Fibroblast of villous mesenchyme (primary cell): ENCODE data around the gene TADA1. TPM values are rescaled to one million over a fixed set of nuclear protein-coding genes. Genes with fewer than 3 reads are reported as not detected.

Source experiments
- DNase-seq: peaks from one replicate; pipeline ENCODE4 v3.0.0-alpha.2; 2010; ENCODE audit warnings: low read depth
- H3K4me3 ChIP-seq: 2 replicates; pipeline ENCODE4 v1.5.1; 2011; ENCODE audit warnings: low read depth, mild to moderate bottlenecking, low read length
- CTCF ChIP-seq: IDR thresholded peaks from 2 replicates; pipeline ENCODE4 v1.5.1; 2012; ENCODE audit warnings: low read depth, mild to moderate bottlenecking, low read length; ENCODE audit not compliant: insufficient read depth
- total RNA-seq: library from RNA; depleted of rRNA; stranded (reverse); fragments of >200 nt; gene quantifications from 2 replicates; pipeline ENCODE4 v1.2.3, GENCODE V29; 2012

The TADA1 gene
- total RNA-seq, 1 donor, result 16.0 TPM

GRCh38 chr1:166906647-166907046 lies 30.6 kb upstream of the TADA1 start:
- H3K4me3 ChIP-seq, result no peak overlapping the region
- TF ChIP-seq CTCF, result no peak
- DNase-seq, result no peak

- TF ChIP-seq CTCF, result no peak
These were observed 29.8 kb upstream of the TADA1 start for GRCh38 chr1:166905900-166906299.

GRCh38 chr1:166905136-166905535 lies 29.1 kb upstream of the TADA1 start:
- peak; percentile 48 for DNase-seq
- no peak for TF ChIP-seq CTCF
- no peak overlapping the region for H3K4me3 ChIP-seq

More at GRCh38 chr1:166905900-166906299, 29.8 kb upstream of the TADA1 start:
- no peak overlapping the region for H3K4me3 ChIP-seq
- DNase-seq, result peak; percentile 60

GRCh38 chr1:166903232-166903631 lies 27.2 kb upstream of the TADA1 start:
- no peak for DNase-seq

GRCh38 chr1:166902279-166902678 lies 26.2 kb upstream of the TADA1 start:
- no peak overlapping the region for H3K4me3 ChIP-seq
- no peak for TF ChIP-seq CTCF
- DNase-seq, result no peak

More at GRCh38 chr1:166903232-166903631, 27.2 kb upstream of the TADA1 start:
- H3K4me3 ChIP-seq, result no peak overlapping the region
- no peak for TF ChIP-seq CTCF

GRCh38 chr1:166900987-166901386 lies 24.9 kb upstream of the TADA1 start:
- no peak for DNase-seq
- TF ChIP-seq CTCF, result no peak
- H3K4me3 ChIP-seq, result no peak overlapping the region

- DNase-seq, result no peak
- no peak for TF ChIP-seq CTCF
These were observed 23.7 kb upstream of the TADA1 start for GRCh38 chr1:166899769-166900168.

More at GRCh38 chr1:166899769-166900168, 23.7 kb upstream of the TADA1 start:
- no peak overlapping the region for H3K4me3 ChIP-seq
